Measurements from ENCODE around the gene ASXL3.

ASXL3 gene

GRCh38 chr18:33577685-33578517 is at the start of gene ASXL3:
Gene ASXL3 (plus strand): TSS chr18:33578219. CDS start chr18:33578632, 413 bp downstream.
- ATAC-seq, result no peak

DNA sequence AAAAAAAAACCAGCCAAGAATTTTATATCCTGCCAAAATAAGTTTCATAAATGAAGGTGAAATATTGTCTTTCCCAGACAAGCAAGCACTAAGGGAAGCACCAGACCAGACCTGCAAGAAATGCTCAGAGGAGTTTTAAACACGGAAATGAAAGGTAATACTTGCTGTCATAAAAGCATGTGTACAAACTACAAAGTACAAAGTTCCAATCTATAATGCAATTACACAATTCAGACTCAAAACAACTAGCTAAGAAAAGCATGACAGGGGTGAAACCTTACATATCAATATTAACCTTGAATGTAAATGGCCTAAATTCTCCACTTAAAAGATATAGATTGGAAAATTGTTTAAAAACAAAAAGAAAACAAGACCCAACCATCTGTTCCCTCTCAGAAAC is 45.0 kb upstream of the ASXL3 start:
- DNase-seq (ENCODE audit: low spot score in 2 of 2) (no peak), ATAC-seq (no peak)
- Mint-ChIP-seq H3K4me1 (no peaks in the 10 kb centered on the region), H3K4me3 (no peak overlapping the region), H3K36me3 (no peaks in the 10 kb centered on the region), H3K27ac (no peak overlapping the region), H3K9me3 (peaks cover 14% of the 10 kb centered on the region)

More at GRCh38 chr18:33577685-33578517, at the start of gene ASXL3:
- peak within 1 kb of the TSS; percentile 25 for H3K4me3 Mint-ChIP-seq
- H3K36me3 Mint-ChIP-seq, result no peaks in the 10 kb centered on the region
- no peak within 1 kb of the TSS for H3K27ac Mint-ChIP-seq
- peaks cover 5% of the 10 kb centered on the region for H3K4me1 Mint-ChIP-seq
- DNase-seq (ENCODE audit: low spot score in 2 of 2), result no peak
- H3K9me3 Mint-ChIP-seq, result peaks cover 13% of the 10 kb centered on the region

DNA sequence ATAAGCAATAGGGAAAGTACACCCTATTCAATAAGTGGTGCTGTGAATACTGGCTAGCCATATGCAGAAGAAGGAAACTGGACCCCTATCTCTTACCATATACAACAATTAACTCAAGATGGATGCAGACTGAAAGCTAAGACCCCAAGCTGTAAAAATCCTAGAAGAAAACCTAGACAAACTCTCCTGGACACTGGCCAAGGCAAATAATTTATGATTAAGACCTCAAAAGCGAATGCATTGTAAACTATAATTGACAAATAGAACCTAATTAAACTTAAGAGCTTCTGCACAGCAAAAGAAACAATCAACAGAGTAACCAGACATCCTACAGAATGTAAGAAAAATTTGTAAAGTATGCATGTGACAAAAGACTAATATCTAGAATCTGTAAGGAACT is 41.1 kb upstream of the ASXL3 start:
- no peak overlapping the region for H3K4me3 Mint-ChIP-seq
- no peak overlapping the region for H3K27ac Mint-ChIP-seq
- H3K4me1 Mint-ChIP-seq, result no peaks in the 10 kb centered on the region
- H3K9me3 Mint-ChIP-seq, result peaks cover 11% of the 10 kb centered on the region
- H3K36me3 Mint-ChIP-seq, result no peaks in the 10 kb centered on the region
- ATAC-seq (no peak), DNase-seq (ENCODE audit: low spot score in 2 of 2) (no peak)

DNA sequence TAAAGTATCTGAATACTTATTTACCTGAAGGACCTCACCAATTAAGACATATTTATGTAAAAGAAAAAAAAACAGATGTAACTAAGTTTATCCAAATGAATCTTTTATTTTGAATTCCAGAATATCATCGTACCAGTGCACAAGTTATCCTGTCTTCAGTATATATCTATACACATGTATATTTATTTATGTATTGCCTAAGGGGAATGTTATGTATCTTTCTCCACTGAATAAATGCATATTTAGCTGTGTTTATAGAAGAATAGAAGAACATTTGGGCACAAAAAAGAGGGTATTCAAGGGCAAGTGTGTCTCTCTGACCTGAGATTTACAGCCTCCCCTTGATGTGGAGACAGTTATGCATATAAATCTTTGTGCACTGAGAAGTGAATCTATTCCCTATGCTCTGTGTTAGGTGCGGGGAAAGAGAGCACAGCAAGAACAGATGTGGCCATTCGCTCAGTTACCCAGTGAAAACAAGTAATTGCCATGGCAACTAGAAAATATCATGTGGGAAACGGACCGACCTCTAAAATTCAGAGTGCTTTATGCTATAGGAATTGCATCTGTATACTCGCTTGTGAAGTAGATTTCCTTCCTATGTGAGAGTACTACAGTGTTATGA is 39.5 kb upstream of the ASXL3 start:
- H3K36me3 Mint-ChIP-seq, result no peaks in the 10 kb centered on the region
- H3K27ac Mint-ChIP-seq, result no peak overlapping the region
- no peak overlapping the region for H3K4me3 Mint-ChIP-seq
- H3K4me1 Mint-ChIP-seq, result no peaks in the 10 kb centered on the region
- ATAC-seq, result no peak
- H3K9me3 Mint-ChIP-seq, result peaks cover 12% of the 10 kb centered on the region
- DNase-seq (ENCODE audit: low spot score in 2 of 2), result no peak

- DNase-seq (ENCODE audit: low spot score in 2 of 2) (no peak), ATAC-seq (no peak)
- Mint-ChIP-seq H3K9me3 (peaks cover 14% of the 10 kb centered on the region), H3K4me3 (no peak overlapping the region), H3K4me1 (no peaks in the 10 kb centered on the region), H3K27ac (no peak overlapping the region), H3K36me3 (no peaks in the 10 kb centered on the region)
These were observed 37.6 kb upstream of the ASXL3 start for GRCh38 chr18:33540392-33540791.

DNA sequence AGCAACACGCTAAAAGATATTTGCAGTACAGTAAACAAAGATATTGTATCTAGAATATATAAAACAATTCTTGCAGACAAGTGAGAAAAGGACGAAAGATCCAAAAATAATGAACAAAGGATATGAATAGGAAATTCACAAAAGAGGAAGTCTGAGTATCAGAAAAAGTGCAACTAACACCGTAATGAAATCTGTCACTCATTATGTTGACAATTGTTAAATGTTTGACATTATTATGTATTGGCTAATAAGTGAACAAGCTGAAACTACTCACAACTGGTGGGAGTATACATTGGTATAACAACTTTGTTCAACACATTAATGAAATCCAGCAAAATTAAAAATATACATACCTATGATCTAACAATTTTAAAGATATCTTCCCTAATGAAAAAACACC is 36.7 kb upstream of the ASXL3 start:
- no peaks in the 10 kb centered on the region for H3K4me1 Mint-ChIP-seq
- H3K9me3 Mint-ChIP-seq, result peaks cover 16% of the 10 kb centered on the region
- no peak overlapping the region for H3K27ac Mint-ChIP-seq
- DNase-seq (ENCODE audit: low spot score in 2 of 2), result no peak
- ATAC-seq, result no peak
- H3K4me3 Mint-ChIP-seq, result no peak overlapping the region
- no peaks in the 10 kb centered on the region for H3K36me3 Mint-ChIP-seq

DNA sequence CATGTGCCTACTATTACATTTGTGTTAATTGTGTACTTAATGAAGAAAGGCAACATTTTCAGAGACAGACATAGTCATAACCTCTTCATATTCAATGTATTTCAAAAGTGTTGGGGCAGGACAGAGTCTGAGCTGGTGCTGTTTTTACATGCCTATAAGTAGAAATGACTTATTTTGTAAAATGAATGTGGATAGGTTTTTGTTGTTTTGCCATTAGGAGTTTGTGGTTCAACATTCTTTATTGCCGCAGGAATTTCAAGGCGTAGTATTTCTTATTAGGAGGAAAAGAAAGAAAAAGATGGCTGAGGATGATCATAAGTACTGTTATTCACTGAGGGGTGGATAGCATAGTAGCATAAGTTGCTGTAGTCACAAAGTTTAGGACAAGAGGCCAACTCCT is 21.2 kb upstream of the ASXL3 start:
- H3K4me3 Mint-ChIP-seq, result no peak overlapping the region
- H3K36me3 Mint-ChIP-seq, result no peaks in the 10 kb centered on the region
- no peak for ATAC-seq
- peaks cover 5% of the 10 kb centered on the region for H3K9me3 Mint-ChIP-seq
- DNase-seq (ENCODE audit: low spot score in 2 of 2), result no peak
- no peak overlapping the region for H3K27ac Mint-ChIP-seq
- H3K4me1 Mint-ChIP-seq, result no peaks in the 10 kb centered on the region

- DNase-seq (ENCODE audit: low spot score in 2 of 2) (no peak), ATAC-seq (no peak)
- Mint-ChIP-seq H3K9me3 (peaks cover 5% of the 10 kb centered on the region), H3K4me3 (no peak overlapping the region), H3K4me1 (no peaks in the 10 kb centered on the region), H3K27ac (no peak overlapping the region), H3K36me3 (no peaks in the 10 kb centered on the region)
These were observed 20.3 kb upstream of the ASXL3 start for GRCh38 chr18:33557706-33558105.

DNA sequence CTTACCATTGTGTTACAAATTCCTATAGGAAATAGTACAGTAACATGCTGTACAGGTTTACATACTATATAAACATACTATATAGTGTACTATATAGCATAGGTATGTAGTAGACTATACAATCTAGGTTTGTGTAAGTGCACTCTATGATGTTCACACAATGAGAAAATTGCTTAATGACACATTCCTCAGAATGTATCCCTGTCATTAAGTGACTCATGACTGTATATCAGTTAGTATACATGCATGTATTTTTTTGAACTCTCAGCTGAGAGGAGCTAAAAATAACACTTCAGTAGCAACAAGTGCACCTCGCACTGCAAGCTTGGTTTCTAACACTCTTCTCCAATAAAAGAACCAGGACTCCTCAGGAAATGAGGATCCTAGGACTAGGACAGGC is 19.5 kb upstream of the ASXL3 start:
- no peak for DNase-seq (ENCODE audit: low spot score in 2 of 2)
- peaks cover 5% of the 10 kb centered on the region for H3K9me3 Mint-ChIP-seq
- no peak overlapping the region for H3K4me3 Mint-ChIP-seq
- no peaks in the 10 kb centered on the region for H3K4me1 Mint-ChIP-seq
- no peak for ATAC-seq
- no peak overlapping the region for H3K27ac Mint-ChIP-seq
- H3K36me3 Mint-ChIP-seq, result no peaks in the 10 kb centered on the region

GRCh38 chr18:33560686-33561370 is 17.2 kb upstream of the ASXL3 start:
- ATAC-seq, result no peak
- Mint-ChIP-seq H3K36me3 (no peaks in the 10 kb centered on the region), H3K4me1 (no peaks in the 10 kb centered on the region), H3K9me3 (peaks cover 8% of the 10 kb centered on the region), H3K27ac (no peak overlapping the region), H3K4me3 (no peak overlapping the region)
- DNase-seq (ENCODE audit: low spot score in 2 of 2), result no peak

GRCh38 chr18:33562741-33563140 is 15.3 kb upstream of the ASXL3 start:
- no peaks in the 10 kb centered on the region for H3K36me3 Mint-ChIP-seq
- no peaks in the 10 kb centered on the region for H3K4me1 Mint-ChIP-seq
- peaks cover 14% of the 10 kb centered on the region for H3K9me3 Mint-ChIP-seq
- no peak overlapping the region for H3K27ac Mint-ChIP-seq
- ATAC-seq (no peak), DNase-seq (ENCODE audit: low spot score in 2 of 2) (no peak)
- no peak overlapping the region for H3K4me3 Mint-ChIP-seq

DNA sequence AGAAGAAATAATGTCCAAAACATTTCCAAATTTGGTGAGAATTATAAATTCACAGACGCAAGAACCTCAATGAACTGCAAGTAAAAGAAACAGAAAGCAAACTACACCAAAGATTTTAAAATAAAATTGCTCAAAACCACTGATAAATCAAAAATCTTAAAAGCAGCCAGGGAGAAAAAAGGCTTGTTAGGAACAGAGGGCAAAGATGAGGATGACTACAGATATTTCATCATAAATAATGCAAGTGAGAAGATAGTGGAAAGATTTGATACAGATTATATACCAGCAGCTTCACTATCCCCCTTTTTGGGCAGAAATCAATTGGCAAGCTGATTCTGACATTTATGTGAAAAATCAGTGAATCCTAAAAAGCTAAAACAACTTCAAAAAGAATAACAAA is 10.3 kb upstream of the ASXL3 start:
- Mint-ChIP-seq H3K4me3 (no peak overlapping the region), H3K36me3 (no peaks in the 10 kb centered on the region), H3K4me1 (no peaks in the 10 kb centered on the region), H3K27ac (no peak overlapping the region), H3K9me3 (peaks cover 19% of the 10 kb centered on the region)
- DNase-seq (ENCODE audit: low spot score in 2 of 2), result no peak
- no peak for ATAC-seq

GRCh38 chr18:33571998-33572787 is 5.8 kb upstream of the ASXL3 start:
- Mint-ChIP-seq H3K4me3 (no peak overlapping the region), H3K36me3 (no peaks in the 10 kb centered on the region), H3K27ac (no peak overlapping the region), H3K4me1 (no peaks in the 10 kb centered on the region), H3K9me3 (peaks cover 24% of the 10 kb centered on the region)
- ATAC-seq (no peak), DNase-seq (ENCODE audit: low spot score in 2 of 2) (no peak)

- Mint-ChIP-seq H3K36me3 (no peaks in the 10 kb centered on the region), H3K27ac (no peak overlapping the region), H3K4me3 (no peak overlapping the region), H3K4me1 (peaks cover 5% of the 10 kb centered on the region), H3K9me3 (peaks cover 19% of the 10 kb centered on the region)
- DNase-seq (ENCODE audit: low spot score in 2 of 2), result no peak
- ATAC-seq, result no peak
These were observed 4.8 kb upstream of the ASXL3 start for GRCh38 chr18:33573193-33573592.

DNA sequence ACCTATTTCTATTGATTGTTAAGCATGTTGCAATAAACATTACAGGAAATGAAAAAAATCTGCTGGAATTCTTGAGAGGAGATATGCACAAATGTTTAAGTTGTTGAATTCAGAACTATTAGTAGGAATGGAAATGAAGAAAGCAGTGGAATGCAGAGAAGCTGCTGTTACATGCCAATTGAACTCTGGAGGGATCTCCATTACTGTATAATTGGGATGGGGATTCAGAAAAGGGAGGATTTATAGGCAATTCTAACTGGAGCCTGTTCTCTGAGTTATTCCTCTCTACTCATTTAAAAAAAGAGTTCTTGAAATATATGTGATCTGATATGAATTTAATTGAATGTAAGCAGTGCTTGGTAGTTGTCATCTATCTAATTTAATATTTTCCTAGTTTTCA is 2.6 kb upstream of the ASXL3 start:
- Mint-ChIP-seq H3K27ac (no peak overlapping the region), H3K36me3 (no peaks in the 10 kb centered on the region), H3K9me3 (peaks cover 19% of the 10 kb centered on the region), H3K4me3 (no peak overlapping the region), H3K4me1 (peaks cover 5% of the 10 kb centered on the region)
- DNase-seq (ENCODE audit: low spot score in 2 of 2), result no peak
- ATAC-seq, result no peak
